Pancreas (tissue), 10 donors: Measurements from ENCODE around the gene HCAR2. TPM values are rescaled to one million over a fixed set of nuclear protein-coding genes. Genes with fewer than 3 reads are reported as not detected.

Experiments
- ATAC-seq, 4 donors: fragments of 200-7000 bp; cut with Tn5 transposase; one replicate each; pipeline versions ENCODE4 v1.8.0 to v1.9.1; 2020; ENCODE audit warnings: mild to moderate bottlenecking in 4 of 4, moderate library complexity in 4 of 4
- DNase-seq, 6 donors: peaks; one replicate each; pipeline ENCODE4 v3.0.0-alpha.2; 2020
- FAIRE-seq: peaks from 2 replicates; lab custom pipeline; 2012; peaks lifted over from hg19 to GRCh38; lab: Jason Lieb, UNC
- H3K27ac ChIP-seq, 4 donors: fragments of 200-600 bp; sonication (generic); 1 replicate in 3 of 4; 2 replicates in 1 of 4; pipeline versions ENCODE4 v1.5.0 to v1.8.0; 2020
- H3K27me3 ChIP-seq, 4 donors: fragments of 200-600 bp; one replicate each; pipeline ENCODE4 v1.8.0; 2021
- H3K36me3 ChIP-seq, 3 donors: fragments of 200-600 bp; sonication (generic) in 1 of 3; one replicate each; pipeline versions ENCODE4 v1.5.0 to v1.8.0; 2020 to 2021
- H3K4me1 ChIP-seq, 3 donors: fragments of 200-600 bp; one replicate each; pipeline ENCODE4 v1.8.0; 2021
- H3K4me3 ChIP-seq, 4 donors: fragments of 200-600 bp; sonication (generic) in 2 of 4; one replicate each; pipeline versions ENCODE4 v1.5.0 to v1.8.0; 2020 to 2021
- H3K9me3 ChIP-seq, 4 donors: fragments of 200-600 bp; one replicate each; pipeline ENCODE4 v1.8.0; 2021
- CTCF ChIP-seq, 4 donors: fragments of 200-600 bp; sonication (generic) in 3 of 4; IDR thresholded peaks; one replicate each; pipeline versions ENCODE4 v1.5.0 to v1.8.0; 2021; ENCODE audit warnings: antibody characterized with exemption in 4 of 4
- WGBS, 2 donors: extraction: QIAGEN DNeasy Blood & Tissue Kit; methylation state at CpG; one replicate each; pipeline ENCODE4 v1.1.7; 2013; 5-methylcytosine and 5-hydroxymethylcytosine counted together
- intact Hi-C, 3 donors: fragments of 100-400 bp; cut with DNase I; formaldehyde crosslinking; loops; one replicate each; pipeline versions ENCODE4 v1.11.1 to v1.14.2; 2022
- polyA plus RNA-seq, 2 donors: library from polyadenylated mRNA; stranded (reverse); fragments of 200-250 nt; gene quantifications; one replicate each; pipeline ENCODE4 v1.2.3, GENCODE V29; 2013
- total RNA-seq, 6 donors: library from RNA; stranded (reverse); fragmentation: NEBNext Ultra II Directional in 4 of 6; extraction: Animal tissue kit (Norgen Biotek cat#: 25700) in 4 of 6; gene quantifications; one replicate each; pipeline versions ENCODE4 v1.2.1 to v1.2.4, GENCODE V29; 2021 to 2023
- donor health status: healthy with polysubstance abuse.
- donor health status: DM: no; HTN: no; CAD: no; lungs with moderate emphysema.
- donor health status: DM: no; HTN: no; CAD: no.
- donor health status: control.
- donor health status: control.
- donor health status: Bipolar disorder and iron deficiency.
- donor health status: DM: yes; HTN: yes; CAD: no.
- donor health status: DM: no; HTN: no; CAD: no.
- donor health status: DM: no; HTN: no; CAD: no.
- donor health status: DM: yes; HTN: yes; CAD: no.

Gene HCAR2
- total and polyA plus RNA-seq, 8 donors, result 0.05 to 0.95 (median 0.25) TPM; not detected in 3

- Histone ChIP-seq H3K27ac (no peak overlapping the region), H3K27me3 (no peaks in the 10 kb centered on the region), H3K36me3 (no peaks in the 10 kb centered on the region), H3K9me3 (no peaks in the 10 kb centered on the region), H3K4me3 (no peak overlapping the region), H3K4me1 (no peaks in the 10 kb centered on the region)
- ATAC-seq (no peak), FAIRE-seq (no peak), DNase-seq (no peak)
- intact Hi-C loops, result loop anchor here in 1 of 3 donors (10.0 kb wide), 1 partner anchor 103 kb away; no protein-coding TSS in a partner anchor
- TF ChIP-seq CTCF (IDR thresholded peaks at IDR 0.05), result no peak
- 68 to 75% methylated on average over 9 of the region's 9 CpGs for WGBS, 2 donors
Measured at GRCh38 chr12:122747224-122748135, 44.3 kb upstream of the HCAR2 start.

- H3K27ac ChIP-seq, result no peak overlapping the region
Measured at GRCh38 chr12:122743895-122744525, 40.9 kb upstream of the HCAR2 start.

GRCh38 chr12:122740351-122740750 is 37.2 kb upstream of the HCAR2 start:
- no peak for ATAC-seq
- H3K9me3 ChIP-seq, result no peaks in the 10 kb centered on the region
- DNase-seq, result no peak
- intact Hi-C loops, result loop anchor here in 1 of 3 donors (10.0 kb wide), 1 partner anchor 96 kb away; no protein-coding TSS in a partner anchor
- H3K36me3 ChIP-seq, result no peaks in the 10 kb centered on the region
- H3K27ac ChIP-seq, result no peak overlapping the region
- no peaks in the 10 kb centered on the region for H3K4me1 ChIP-seq
- H3K4me3 ChIP-seq, result no peak overlapping the region
- TF ChIP-seq CTCF (IDR thresholded peaks at IDR 0.05), result no peak
- WGBS, 2 donors, result 91 to 93% methylated on average over 7 of the region's 7 CpGs
- FAIRE-seq, result no peak
- H3K27me3 ChIP-seq, result no peaks in the 10 kb centered on the region

More at GRCh38 chr12:122743895-122744525, 40.9 kb upstream of the HCAR2 start:
- FAIRE-seq, result no peak
- no peaks in the 10 kb centered on the region for H3K9me3 ChIP-seq
- H3K27me3 ChIP-seq, result no peaks in the 10 kb centered on the region
- WGBS, 2 donors, result 87 to 96% methylated on average over 7 of the region's 7 CpGs
- H3K36me3 ChIP-seq, result no peaks in the 10 kb centered on the region
- TF ChIP-seq CTCF (IDR thresholded peaks at IDR 0.05), result no peak
- peak in 2 of 4 donors; percentile 51 to 53 for ATAC-seq
- H3K4me1 ChIP-seq, result no peaks in the 10 kb centered on the region
- intact Hi-C loops, result loop anchor here in 1 of 3 donors (10.0 kb wide), 1 partner anchor 99 kb away; no protein-coding TSS in a partner anchor
- no peak overlapping the region for H3K4me3 ChIP-seq
- DNase-seq, result no peak

- no peak overlapping the region for H3K27ac ChIP-seq
- H3K36me3 ChIP-seq, result no peaks in the 10 kb centered on the region
- intact Hi-C loops, result no loop called here
- H3K4me3 ChIP-seq, result no peak overlapping the region
- DNase-seq (no peak), FAIRE-seq (no peak), ATAC-seq (no peak)
- no peak for TF ChIP-seq CTCF (IDR thresholded peaks at IDR 0.05)
- no peaks in the 10 kb centered on the region for H3K4me1 ChIP-seq
- H3K9me3 ChIP-seq, result no peaks in the 10 kb centered on the region
- WGBS, 2 donors, result 79 to 80% methylated on average over 7 of the region's 7 CpGs
- no peaks in the 10 kb centered on the region for H3K27me3 ChIP-seq
Measured at GRCh38 chr12:122738571-122738970, 35.4 kb upstream of the HCAR2 start.
